K562 (cell line): Measurements from ENCODE around the gene CENPT. TPM values are rescaled to one million over a fixed set of nuclear protein-coding genes. Genes with fewer than 3 reads are reported as not detected.
"Not testable (repeated sequence)": the region's sequence is repeated elsewhere in the genome, so short reads cannot be mapped to it uniquely, and the experiment has no call there.

ENCODE experiments used
- ATAC-seq: fragments of 200-7000 bp; cut with Tn5 transposase; 3 replicates; pipeline ENCODE4 v1.9.1; 2020; ENCODE audit warnings: moderate library complexity
- BruUV-seq: library from RNA; stranded (reverse); fragments of 400-500 nt; replicated peaks from 2 replicates; lab custom pipeline; 2021; lab: Mats Ljungman, UMichigan
- CTCF ChIA-PET: fragments of 300-600 bp; formaldehyde crosslinking; extraction: SDS; loops from one replicate; lab custom pipeline; 2021; ENCODE audit warnings: low intra/inter-chr PET ratio; lab: Yijun Ruan, JAX
- POLR2A ChIA-PET: fragments of 300-600, 350-650 bp; sonication (Branson Sonifier 250); formaldehyde crosslinking; extraction: SDS; loops from one replicate; lab custom pipeline; 2021; ENCODE audit warnings: antibody characterized with exemption, inconsistent platforms; lab: Yijun Ruan, JAX
- DNase-seq, 4 experiments: peaks; one replicate each; pipeline versions ENCODE4 v3.0.0 to v3.0.0-alpha.2; 2011 to 2018; ENCODE audit warnings: low spot score in 3 of 4, mixed read lengths in 3 of 4; ENCODE audit errors: extremely low read depth in 1 of 4
- FAIRE-seq: peaks from 2 replicates; lab custom pipeline; 2011; peaks lifted over from hg19 to GRCh38; lab: Jason Lieb, UNC
- H2AFZ ChIP-seq: 2 replicates; pipeline ENCODE4 v1.6.0; 2011; ENCODE audit warnings: low read depth, low read length, control low read depth, inconsistent platforms
- H3K27ac ChIP-seq: fragments of 200-600 bp; 3 replicates; pipeline ENCODE4 v1.8.0; 2011; ENCODE audit warnings: low read depth, mild to moderate bottlenecking, control low read depth, inconsistent platforms, low read length, moderate library complexity, mixed read lengths; ENCODE audit errors: extremely low read depth
- H3K27me3 ChIP-seq, 2 experiments: fragments of 300-600 bp in 1 of 2; 2 replicates in 1 of 2; 3 replicates in 1 of 2; pipeline versions ENCODE4 v1.6.0 to v1.8.0; 2011; ENCODE audit warnings: inconsistent platforms in 2 of 2, low read length in 2 of 2, mild to moderate bottlenecking in 1 of 2, mixed read lengths in 1 of 2, moderate library complexity in 1 of 2; ENCODE audit not compliant: control insufficient read depth in 2 of 2, insufficient read depth in 2 of 2
- H3K36me3 ChIP-seq: fragments of 300-600 bp; 3 replicates; pipeline ENCODE4 v1.8.0; 2011; ENCODE audit warnings: mild to moderate bottlenecking, low read length, inconsistent platforms; ENCODE audit not compliant: control insufficient read depth, insufficient read depth
- H3K4me1 ChIP-seq, 2 experiments: fragments of 200-600 bp in 1 of 2; replicated peaks in 1 of 2; 2 replicates in 1 of 2; 3 replicates in 1 of 2; pipeline versions ENCODE4 v1.5.1 to v1.8.0; 2011; ENCODE audit warnings: inconsistent platforms in 2 of 2, low read length in 2 of 2, mild to moderate bottlenecking in 1 of 2, mixed read lengths in 1 of 2, moderate library complexity in 1 of 2; ENCODE audit not compliant: control insufficient read depth in 2 of 2, insufficient read depth in 2 of 2
- H3K4me2 ChIP-seq: 2 replicates; pipeline ENCODE4 v1.6.1; 2011; ENCODE audit warnings: low read length, control low read depth, inconsistent platforms, mixed read lengths; ENCODE audit not compliant: insufficient read depth
- H3K4me3 ChIP-seq: fragments of 200-600 bp; sonication (generic), shearing (Covaris generic); 2 replicates; pipeline ENCODE4 v1.5.1; 2016; ENCODE audit warnings: control low read depth, inconsistent platforms
- H3K79me2 ChIP-seq: fragments of 200-600 bp; 3 replicates; pipeline ENCODE4 v1.8.0; 2011; ENCODE audit warnings: low read length, inconsistent platforms; ENCODE audit not compliant: control insufficient read depth, insufficient read depth
- H3K9ac ChIP-seq, 2 experiments: 2 replicates each; pipeline versions ENCODE4 v1.6.0 to v1.6.1; 2011; ENCODE audit warnings: low read depth in 2 of 2, low read length in 2 of 2, control low read depth in 1 of 2, inconsistent platforms in 1 of 2, mild to moderate bottlenecking in 1 of 2, mixed read lengths in 1 of 2; ENCODE audit not compliant: insufficient read depth in 1 of 2
- H3K9me1 ChIP-seq: one replicate; pipeline ENCODE4 v1.6.0; 2011; ENCODE audit warnings: inconsistent platforms, mild to moderate bottlenecking, low read length, moderate library complexity; ENCODE audit not compliant: control insufficient read depth, insufficient read depth
- H3K9me3 ChIP-seq: replicated peaks from 2 replicates; pipeline ENCODE4 v1.5.1; 2011; ENCODE audit warnings: low read depth, low read length, inconsistent platforms; ENCODE audit not compliant: control insufficient read depth, insufficient read depth
- H4K20me1 ChIP-seq: replicated peaks from 2 replicates; pipeline ENCODE4 v1.6.1; 2011; ENCODE audit warnings: low read length, inconsistent platforms, mixed read lengths; ENCODE audit not compliant: control insufficient read depth, insufficient read depth
- TAF9B ChIP-seq: fragments of 450-650 bp; IDR thresholded peaks from 2 replicates; pipeline ENCODE4 v1.6.1; 2018; ENCODE audit warnings: mild to moderate bottlenecking; ENCODE audit not compliant: partially characterized antibody
- ZNF644 ChIP-seq: fragments of 200-800 bp; sonication (Bioruptor generic); IDR thresholded peaks from 2 replicates; pipeline ENCODE4 v1.6.1; 2016; ENCODE audit warnings: low read depth, missing genetic modification characterization, missing compliant biosample characterization
- ZNF699 ChIP-seq: fragments of 250-450 bp; sonication (Bioruptor Pico); IDR thresholded peaks from 2 replicates; pipeline ENCODE4 v1.8.0; 2021; ENCODE audit warnings: mild to moderate bottlenecking, moderate library complexity; ENCODE audit not compliant: insufficient replicate concordance
- WGBS: fragments of 100-300 bp; shearing (Covaris generic); methylation state at CpG from one replicate; pipeline ENCODE4 v1.1.6; 2016; ENCODE audit warnings: low coverage, mixed read lengths; ENCODE audit not compliant: insufficient coverage; ENCODE audit errors: missing lambda C conversion rate; 5-methylcytosine and 5-hydroxymethylcytosine counted together
- in situ Hi-C: fragments of 300-500 bp; cut with MboI; formaldehyde crosslinking; loops from 4 replicates; pipeline ENCODE4 v1.15.0; 2018; ENCODE audit warnings: inconsistent platforms, mixed read lengths
- intact Hi-C: fragments of 100-400 bp; cut with micrococcal nuclease; formaldehyde crosslinking; loops from 2 replicates; pipeline ENCODE4 v1.14.2; 2022
- polyA plus RNA-seq, 8 experiments: library from polyadenylated mRNA; depleted of rRNA in 4 of 8; stranded (reverse) in 5 of 8; unstranded in 3 of 8; fragments of >200 nt; fragmentation: Nextera tagmentation in 2 of 8; fragmentation: Illumina TruSeq in 1 of 8; extraction: Ambion mirVana in 2 of 8; extraction: Trizol in 1 of 8; gene quantifications; 2 replicates each; pipeline versions ENCODE4 v1.2.1 to v1.2.3, GENCODE V29; 2011 to 2014; ENCODE audit warnings: inconsistent platforms in 1 of 8, missing spikeins in 1 of 8
- total RNA-seq, 7 experiments: library from RNA; depleted of rRNA in 6 of 7; stranded (reverse); fragments of >200 nt in 6 of 7; fragmentation: Illumina TruSeq in 2 of 7; extraction: Trizol in 2 of 7; gene quantifications; 2 replicates each; pipeline versions ENCODE4 v1.2.1 to v1.2.3, GENCODE V29; 2011 to 2021; ENCODE audit warnings: low replicate concordance in 1 of 7

CENPT gene
- total and polyA plus RNA-seq, 9 of the 15 experiments (the other 6 are each of a cell fraction or from before 2014, with no cell fraction given), result 3.6 to 94.2 (median 44.1) TPM

GRCh38 chr16:67864594-67864993 lies 17.1 kb upstream of the CENPT start:
- H4K20me1 ChIP-seq, result peaks cover 27% of the 10 kb centered on the region
- BruUV-seq, result no TSS peak
- H3K27ac ChIP-seq, result no peak overlapping the region
- H3K9me3 ChIP-seq, result no peaks in the 10 kb centered on the region
- CTCF ChIA-PET, result interaction anchor here (0.6 to 1.7 kb wide), 3 partner anchors 23 to 192 kb away, joined by 3 to 13 read pairs (median 4); no protein-coding TSS in a partner anchor
- in situ Hi-C loops (no loop called here), intact Hi-C loops (no loop called here)
- DNase-seq, result no peak
- TF ChIP-seq TAF9B (no peak), ZNF699 (no peak), ZNF644 (tag) (no peak)
- TF ChIP-seq, all 486 proteins: peak for 0
- Histone ChIP-seq H3K4me3 (no peak overlapping the region), H3K9ac (no peak overlapping the region), H3K4me1 (peaks cover 10 to 11% of the 10 kb centered on the region in 2 experiments; a peak in 4 of 5 replicates), H3K27me3 (no peaks in the 10 kb centered on the region), H3K4me2 (no peak overlapping the region), H2AFZ (no peak overlapping the region), H3K79me2 (peaks cover 53% of the 10 kb centered on the region), H3K9me1 (no peaks in the 10 kb centered on the region), H3K36me3 (peaks cover 84% of the 10 kb centered on the region; the same call in 2 of the 3 replicates)
- WGBS, result 60% methylated on average over 2 of the region's 2 CpGs
- no peak for FAIRE-seq
- ATAC-seq, result peak; percentile 59; the same call in 2 of the 3 replicates
- POLR2A ChIA-PET, result interaction anchor here (0.7 kb wide), 1 partner anchor 12 kb away, joined by 3 read pairs; no protein-coding TSS in a partner anchor

DNA sequence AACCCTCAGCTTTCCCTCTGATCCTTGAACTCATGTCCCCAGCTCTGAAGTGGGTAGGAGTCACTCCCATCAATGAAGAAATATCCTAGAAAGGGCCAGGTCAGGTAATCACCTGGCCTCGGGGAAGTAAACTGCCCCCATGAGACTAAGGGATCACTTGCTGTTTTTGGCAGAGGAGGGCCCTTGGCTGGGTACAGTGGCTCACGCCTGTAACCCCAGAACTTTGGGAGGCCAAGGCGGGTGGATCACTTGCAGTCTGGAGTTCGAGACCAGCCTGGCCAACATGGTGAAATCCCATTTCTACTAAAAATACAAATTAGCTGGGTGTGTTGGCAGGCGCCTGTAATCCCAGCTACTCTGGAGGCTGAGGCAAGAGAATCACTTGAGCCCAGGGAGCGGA lies 16.6 kb upstream of the CENPT start:
- H3K27me3 ChIP-seq, intact Hi-C loops, H3K9me1 ChIP-seq, H2AFZ ChIP-seq, H3K4me2 ChIP-seq, H3K4me3 ChIP-seq, H3K27ac ChIP-seq, DNase-seq, BruUV-seq, ATAC-seq, FAIRE-seq, in situ Hi-C loops, H3K9me3 ChIP-seq: not testable (repeated sequence)
- H3K79me2 ChIP-seq, result peaks cover 58% of the 10 kb centered on the region
- peak overlapping the region in 1 of 2 experiments; percentile 31; a peak in 1 of 4 replicates for H3K9ac ChIP-seq
- H3K36me3 ChIP-seq, result peaks cover 80% of the 10 kb centered on the region; the same call in 2 of the 3 replicates
- 89% methylated on average over 5 of the region's 6 CpGs for WGBS
- POLR2A ChIA-PET, result interaction anchor here (0.6 to 1.3 kb wide), 4 partner anchors 10 to 229 kb away, joined by 3 to 4 read pairs (median 4); no protein-coding TSS in a partner anchor
- H3K4me1 ChIP-seq, result peaks cover 10 to 11% of the 10 kb centered on the region in 2 experiments; a peak in 4 of 5 replicates
- CTCF ChIA-PET, result interaction anchor here (1.7 kb wide), 1 partner anchor 47 kb away, joined by 13 read pairs; no protein-coding TSS in a partner anchor
- peaks cover 27% of the 10 kb centered on the region for H4K20me1 ChIP-seq
